Keratinocyte (primary cell): ENCODE data around the gene PARM1.

Experiments used
- EZH2 ChIP-seq: IDR thresholded peaks from one replicate; pipeline ENCODE4 v1.6.1; 2012; ENCODE audit warnings: inconsistent platforms, mild to moderate bottlenecking, low read length, moderate library complexity
- TF ChIP-seq, protein P1 (sequence below), 3 experiments: IDR thresholded peaks in 1 of 3; conservative IDR thresholded peaks in 1 of 3; optimal IDR thresholded peaks in 1 of 3; 2 replicates in 2 of 3; 3 replicates in 1 of 3; pipeline versions ENCODE3 to v1.5.1; 2011; ENCODE audit warnings: low read length in 3 of 3, mild to moderate bottlenecking in 3 of 3, moderate library complexity in 2 of 3, control low read depth in 1 of 3, inconsistent platforms in 1 of 3; ENCODE audit not compliant: insufficient read depth in 2 of 3; ENCODE audit errors: extremely low read depth in 1 of 3

- TF ChIP-seq, protein P1, sequence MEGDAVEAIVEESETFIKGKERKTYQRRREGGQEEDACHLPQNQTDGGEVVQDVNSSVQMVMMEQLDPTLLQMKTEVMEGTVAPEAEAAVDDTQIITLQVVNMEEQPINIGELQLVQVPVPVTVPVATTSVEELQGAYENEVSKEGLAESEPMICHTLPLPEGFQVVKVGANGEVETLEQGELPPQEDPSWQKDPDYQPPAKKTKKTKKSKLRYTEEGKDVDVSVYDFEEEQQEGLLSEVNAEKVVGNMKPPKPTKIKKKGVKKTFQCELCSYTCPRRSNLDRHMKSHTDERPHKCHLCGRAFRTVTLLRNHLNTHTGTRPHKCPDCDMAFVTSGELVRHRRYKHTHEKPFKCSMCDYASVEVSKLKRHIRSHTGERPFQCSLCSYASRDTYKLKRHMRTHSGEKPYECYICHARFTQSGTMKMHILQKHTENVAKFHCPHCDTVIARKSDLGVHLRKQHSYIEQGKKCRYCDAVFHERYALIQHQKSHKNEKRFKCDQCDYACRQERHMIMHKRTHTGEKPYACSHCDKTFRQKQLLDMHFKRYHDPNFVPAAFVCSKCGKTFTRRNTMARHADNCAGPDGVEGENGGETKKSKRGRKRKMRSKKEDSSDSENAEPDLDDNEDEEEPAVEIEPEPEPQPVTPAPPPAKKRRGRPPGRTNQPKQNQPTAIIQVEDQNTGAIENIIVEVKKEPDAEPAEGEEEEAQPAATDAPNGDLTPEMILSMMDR (optimal IDR thresholded peaks at IDR 0.05 in 1 of 3, IDR thresholded peaks at IDR 0.05 in 1 of 3, conservative IDR thresholded peaks at IDR 0.05 in 1 of 3; ENCODE audit: extremely low read depth in 1 of 3, insufficient read depth in 2 of 3, low read length in 3 of 3), result no peak
- TF ChIP-seq EZH2, result no peak
These were observed 37.7 kb downstream of the PARM1 start for GRCh38 chr4:74970577-74970976.
